ENCODE measurements around the gene EHBP1. TPM values are rescaled to one million over a fixed set of nuclear protein-coding genes. Genes with fewer than 3 reads are reported as not detected.

Gene EHBP1
- total RNA-seq, 3 donors from 2014 or later (not counting 1 experiment from before 2014, with no cell fraction given) = 22.4 to 33.4 (median 28.3) TPM

DNA sequence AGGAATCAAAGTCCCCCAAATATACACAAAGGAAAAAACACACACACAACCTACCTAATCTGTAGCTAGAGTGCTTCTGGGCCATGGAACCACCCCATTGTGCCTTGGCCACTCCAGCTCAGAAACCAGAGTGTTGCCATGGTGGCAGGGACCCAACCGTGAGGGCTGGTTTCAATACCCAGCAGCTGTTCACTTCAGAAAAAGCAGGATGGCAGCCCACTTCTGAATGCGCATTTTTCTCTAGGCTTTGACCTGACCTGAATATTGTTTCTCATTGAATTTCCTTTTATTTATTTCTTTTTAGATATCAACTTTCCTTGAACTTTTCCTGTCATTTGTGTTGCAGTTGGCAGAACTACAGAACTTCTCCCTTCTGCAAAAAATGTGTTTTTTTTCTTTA, 43.0 kb upstream of the EHBP1 start:
- Mint-ChIP-seq H3K27me3 (ENCODE audit: low read depth in 2 of 2) (peaks cover 6 to 11% of the 10 kb centered on the region in 2 donors), H3K4me3 (no peak overlapping the region), H3K9me3 (no peaks in the 10 kb centered on the region), H3K4me1 (peaks cover 0 to 5% of the 10 kb centered on the region in 2 donors), H3K27ac (no peak overlapping the region), H3K36me3 (no peaks in the 10 kb centered on the region)
- Histone ChIP-seq H3K27me3 (ENCODE audit: control insufficient read depth, insufficient read depth, low read length) (no peaks in the 10 kb centered on the region), H3K36me3 (ENCODE audit: control insufficient read depth, insufficient read depth, low read length) (no peaks in the 10 kb centered on the region), H3K9me3 (ENCODE audit: control insufficient read depth, insufficient read depth, low read length) (no peaks in the 10 kb centered on the region), H3K27ac (ENCODE audit: low read length) (no peak overlapping the region), H3K4me3 (ENCODE audit: low read length) (no peak overlapping the region), H3K4me1 (ENCODE audit: control insufficient read depth, insufficient read depth, low read length) (no peaks in the 10 kb centered on the region)
- 92% methylated on average over 2 of the region's 2 CpGs for WGBS (ENCODE audit: insufficient coverage)
- ATAC-seq (no peak), DNase-seq (no peak)
- TF ChIP-seq, protein P1, sequence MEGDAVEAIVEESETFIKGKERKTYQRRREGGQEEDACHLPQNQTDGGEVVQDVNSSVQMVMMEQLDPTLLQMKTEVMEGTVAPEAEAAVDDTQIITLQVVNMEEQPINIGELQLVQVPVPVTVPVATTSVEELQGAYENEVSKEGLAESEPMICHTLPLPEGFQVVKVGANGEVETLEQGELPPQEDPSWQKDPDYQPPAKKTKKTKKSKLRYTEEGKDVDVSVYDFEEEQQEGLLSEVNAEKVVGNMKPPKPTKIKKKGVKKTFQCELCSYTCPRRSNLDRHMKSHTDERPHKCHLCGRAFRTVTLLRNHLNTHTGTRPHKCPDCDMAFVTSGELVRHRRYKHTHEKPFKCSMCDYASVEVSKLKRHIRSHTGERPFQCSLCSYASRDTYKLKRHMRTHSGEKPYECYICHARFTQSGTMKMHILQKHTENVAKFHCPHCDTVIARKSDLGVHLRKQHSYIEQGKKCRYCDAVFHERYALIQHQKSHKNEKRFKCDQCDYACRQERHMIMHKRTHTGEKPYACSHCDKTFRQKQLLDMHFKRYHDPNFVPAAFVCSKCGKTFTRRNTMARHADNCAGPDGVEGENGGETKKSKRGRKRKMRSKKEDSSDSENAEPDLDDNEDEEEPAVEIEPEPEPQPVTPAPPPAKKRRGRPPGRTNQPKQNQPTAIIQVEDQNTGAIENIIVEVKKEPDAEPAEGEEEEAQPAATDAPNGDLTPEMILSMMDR (IDR thresholded peaks at IDR 0.05) = no peak
- intact Hi-C loops (cut with micrococcal nuclease) = no loop called here

DNA sequence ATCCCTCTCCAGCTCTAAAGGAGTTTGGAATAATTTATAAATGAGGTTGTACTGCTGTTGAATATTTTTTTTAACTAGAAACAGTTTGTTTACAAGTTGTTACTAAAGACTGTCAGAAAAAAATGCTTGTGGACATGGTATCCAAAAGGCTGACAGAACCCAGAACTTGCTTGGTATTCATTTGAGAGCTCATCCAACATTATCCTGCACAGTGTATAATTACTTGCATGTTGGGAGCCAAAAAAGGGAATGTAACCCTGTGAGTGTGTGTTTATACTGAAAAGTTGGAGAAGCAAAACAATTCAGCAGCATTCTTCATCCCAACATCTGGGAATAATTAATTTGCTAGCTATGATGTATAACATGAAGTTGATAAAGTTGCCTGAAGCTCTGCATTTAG, 42.1 kb upstream of the EHBP1 start:
- H3K4me3 Mint-ChIP-seq = no peak overlapping the region
- TF ChIP-seq, protein P1 (IDR thresholded peaks at IDR 0.05) = no peak
- ATAC-seq = no peak
- no peak overlapping the region for H3K27ac ChIP-seq (ENCODE audit: low read length)
- no peak overlapping the region for H3K4me3 ChIP-seq (ENCODE audit: low read length)
- no peak overlapping the region for H3K27ac Mint-ChIP-seq
- H3K9me3 ChIP-seq (ENCODE audit: control insufficient read depth, insufficient read depth, low read length) = no peaks in the 10 kb centered on the region
- H3K4me1 Mint-ChIP-seq = peaks cover 0 to 5% of the 10 kb centered on the region in 2 donors
- no peaks in the 10 kb centered on the region for H3K4me1 ChIP-seq (ENCODE audit: control insufficient read depth, insufficient read depth, low read length)
- intact Hi-C loops (cut with micrococcal nuclease) = no loop called here
- H3K36me3 Mint-ChIP-seq = no peaks in the 10 kb centered on the region
- no peaks in the 10 kb centered on the region for H3K9me3 Mint-ChIP-seq
- peaks cover 6 to 11% of the 10 kb centered on the region in 2 donors for H3K27me3 Mint-ChIP-seq (ENCODE audit: low read depth in 2 of 2)
- no peak for DNase-seq
- no peaks in the 10 kb centered on the region for H3K27me3 ChIP-seq (ENCODE audit: control insufficient read depth, insufficient read depth, low read length)
- H3K36me3 ChIP-seq (ENCODE audit: control insufficient read depth, insufficient read depth, low read length) = no peaks in the 10 kb centered on the region

DNA sequence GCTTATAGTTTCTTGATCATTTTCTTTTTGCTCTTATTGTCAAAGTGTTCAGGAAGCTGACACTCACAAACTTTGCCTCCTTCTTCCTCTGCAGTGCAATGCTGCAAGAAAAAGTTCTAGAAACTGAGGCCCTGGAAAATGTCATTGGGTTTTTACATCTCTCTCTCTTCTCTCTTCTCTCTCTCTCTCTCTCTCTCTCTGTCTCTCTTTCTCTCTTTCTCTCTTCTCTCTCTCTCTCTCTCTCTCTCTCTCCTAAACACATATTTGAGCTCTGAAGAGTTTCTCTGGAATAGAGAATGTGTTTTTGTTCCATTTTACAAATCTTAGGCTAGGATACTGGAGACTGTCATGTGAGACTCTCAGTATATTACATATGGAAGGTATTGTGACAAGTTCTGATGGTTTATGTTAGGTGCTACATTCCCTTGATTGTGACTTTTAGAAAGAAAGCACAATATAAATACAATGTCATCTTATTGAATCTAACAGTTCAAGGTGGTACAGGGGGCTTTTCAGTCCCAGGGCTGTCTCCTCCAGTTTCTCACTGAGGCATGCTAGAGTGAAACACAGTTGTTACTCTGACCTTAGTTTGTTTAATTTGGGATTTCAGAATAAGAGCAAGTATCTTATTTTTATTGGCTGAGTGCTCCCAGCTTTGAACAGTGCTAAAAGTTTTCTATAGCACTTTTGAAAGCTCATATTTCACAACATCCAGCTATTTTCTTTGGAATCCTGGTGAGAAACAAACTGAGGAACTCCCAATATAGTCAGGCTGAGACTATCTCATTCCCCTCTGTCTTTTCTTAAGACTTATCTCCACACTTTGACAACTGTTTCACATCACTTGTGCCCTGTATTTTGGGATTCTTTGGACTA, 41.4 kb upstream of the EHBP1 start:
- Histone ChIP-seq H3K27me3 (ENCODE audit: control insufficient read depth, insufficient read depth, low read length) (no peaks in the 10 kb centered on the region), H3K9me3 (ENCODE audit: control insufficient read depth, insufficient read depth, low read length) (no peaks in the 10 kb centered on the region), H3K4me3 (ENCODE audit: low read length) (no peak overlapping the region), H3K4me1 (ENCODE audit: control insufficient read depth, insufficient read depth, low read length) (no peaks in the 10 kb centered on the region), H3K36me3 (ENCODE audit: control insufficient read depth, insufficient read depth, low read length) (no peaks in the 10 kb centered on the region), H3K27ac (ENCODE audit: low read length) (no peak overlapping the region)
- Mint-ChIP-seq H3K9me3 (no peaks in the 10 kb centered on the region), H3K27ac (no peak overlapping the region), H3K36me3 (no peaks in the 10 kb centered on the region), H3K4me3 (no peak overlapping the region), H3K4me1 (peaks cover 0 to 5% of the 10 kb centered on the region in 2 donors), H3K27me3 (ENCODE audit: low read depth in 2 of 2) (peaks cover 6 to 11% of the 10 kb centered on the region in 2 donors)
- ATAC-seq (no peak), DNase-seq (no peak)
- TF ChIP-seq, protein P1 (IDR thresholded peaks at IDR 0.05) = no peak
- intact Hi-C loops (cut with micrococcal nuclease) = no loop called here

DNA sequence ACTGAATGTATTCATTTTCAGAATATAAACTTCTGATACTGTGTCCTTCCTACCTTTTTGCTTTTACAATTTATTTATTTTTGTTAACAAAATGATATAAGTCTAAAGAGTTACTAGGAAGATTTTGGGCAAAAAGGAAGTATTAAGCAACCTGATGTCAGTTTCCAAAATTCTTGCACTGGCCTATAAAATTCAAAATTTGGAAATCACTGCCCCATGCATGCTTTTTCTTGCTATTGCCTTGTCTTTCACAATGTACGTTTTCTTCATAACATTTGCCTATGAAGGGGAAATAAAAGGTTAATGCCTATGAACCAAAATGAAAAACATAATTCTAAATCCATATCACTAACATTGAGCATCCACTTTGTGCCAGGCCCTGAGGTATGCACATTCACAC, 40.1 kb upstream of the EHBP1 start:
- Histone ChIP-seq H3K9me3 (ENCODE audit: control insufficient read depth, insufficient read depth, low read length) (no peaks in the 10 kb centered on the region), H3K36me3 (ENCODE audit: control insufficient read depth, insufficient read depth, low read length) (no peaks in the 10 kb centered on the region), H3K4me1 (ENCODE audit: control insufficient read depth, insufficient read depth, low read length) (no peaks in the 10 kb centered on the region), H3K27me3 (ENCODE audit: control insufficient read depth, insufficient read depth, low read length) (no peaks in the 10 kb centered on the region), H3K27ac (ENCODE audit: low read length) (no peak overlapping the region), H3K4me3 (ENCODE audit: low read length) (no peak overlapping the region)
- Mint-ChIP-seq H3K27me3 (ENCODE audit: low read depth in 2 of 2) (peaks cover 6 to 11% of the 10 kb centered on the region in 2 donors), H3K36me3 (no peaks in the 10 kb centered on the region), H3K4me3 (no peak overlapping the region), H3K4me1 (no peaks in the 10 kb centered on the region), H3K9me3 (no peaks in the 10 kb centered on the region), H3K27ac (no peak overlapping the region)
- 100% methylated on average over 1 of the region's 1 CpG for WGBS (ENCODE audit: insufficient coverage)
- intact Hi-C loops (cut with micrococcal nuclease) = no loop called here
- TF ChIP-seq, protein P1 (IDR thresholded peaks at IDR 0.05) = no peak
- no peak for ATAC-seq
- DNase-seq = no peak
